Measurements from ENCODE around the gene NAB1.

The NAB1 gene

GRCh38 chr2:190634381-190634780 is 14.5 kb upstream of the NAB1 start:
- no peaks in the 10 kb centered on the region for H3K9me3 ChIP-seq (ENCODE audit: control insufficient read depth, low read length)
- no peak overlapping the region for H3K4ac ChIP-seq (ENCODE audit: low read depth in 1 of 2, low read length in 2 of 2)
- H3K14ac ChIP-seq (ENCODE audit: low read length in 2 of 2): no peak overlapping the region
- no peak overlapping the region for H3K18ac ChIP-seq (ENCODE audit: low read depth in 1 of 2, low read length in 2 of 2)
- no peak overlapping the region for H2BK120ac ChIP-seq (ENCODE audit: low read depth, low read length)
- H3K27ac ChIP-seq (ENCODE audit: low read length, poor library complexity, severe bottlenecking): no peak overlapping the region
- DNase-seq: no peak
- WGBS: 96% methylated on average over 3 of the region's 3 CpGs
- H3K36me3 ChIP-seq (ENCODE audit: control insufficient read depth in 1 of 2, insufficient read depth in 2 of 2, low read depth in 1 of 2, low read length in 2 of 2): no peaks in the 10 kb centered on the region
- H3K79me1 ChIP-seq (replicated peaks; ENCODE audit: low read length, poor library complexity, severe bottlenecking): no peaks in the 10 kb centered on the region
- peaks cover 2% of the 10 kb centered on the region for H3K4me1 ChIP-seq (ENCODE audit: control insufficient read depth, insufficient read depth, low read depth, low read length)
- no peak overlapping the region for H4K8ac ChIP-seq (ENCODE audit: low read length)
- no peak overlapping the region for H4K91ac ChIP-seq (ENCODE audit: low read length)
- H2BK12ac ChIP-seq (ENCODE audit: low read length in 2 of 2): no peak overlapping the region
- H3K23ac ChIP-seq (ENCODE audit: low read length in 2 of 2): no peak overlapping the region
- H2BK15ac ChIP-seq (ENCODE audit: low read depth, poor library complexity, severe bottlenecking): no peak overlapping the region
- H2BK5ac ChIP-seq (ENCODE audit: low read depth, low read length, poor library complexity, severe bottlenecking): no peak overlapping the region
- no peak overlapping the region for H2AK5ac ChIP-seq (ENCODE audit: low read length, severe bottlenecking)
- no peak overlapping the region for H2AFZ ChIP-seq (ENCODE audit: low read depth, low read length)
- H3K4me3 ChIP-seq (ENCODE audit: insufficient read depth in 1 of 2, low read depth in 1 of 2, low read length in 2 of 2): no peak overlapping the region
- H3K9ac ChIP-seq (ENCODE audit: low read length): peak overlapping the region; percentile 54
- no peaks in the 10 kb centered on the region for H3K27me3 ChIP-seq (ENCODE audit: control insufficient read depth in 1 of 2, insufficient read depth in 1 of 2, low read length in 2 of 2)
- H3K4me2 ChIP-seq (ENCODE audit: low read length, poor library complexity, severe bottlenecking): no peak overlapping the region

GRCh38 chr2:190635781-190636180 is 13.1 kb upstream of the NAB1 start:
- Histone ChIP-seq H4K91ac (ENCODE audit: low read length) (no peak overlapping the region), H3K27me3 (ENCODE audit: control insufficient read depth in 1 of 2, insufficient read depth in 1 of 2, low read length in 2 of 2) (no peaks in the 10 kb centered on the region), H2AFZ (ENCODE audit: low read depth, low read length) (no peak overlapping the region), H2BK15ac (ENCODE audit: low read depth, poor library complexity, severe bottlenecking) (no peak overlapping the region), H3K9me3 (ENCODE audit: control insufficient read depth, low read length) (no peaks in the 10 kb centered on the region), H3K4me2 (ENCODE audit: low read length, poor library complexity, severe bottlenecking) (no peak overlapping the region), H3K23ac (ENCODE audit: low read length in 2 of 2) (no peak overlapping the region), H3K36me3 (ENCODE audit: control insufficient read depth in 1 of 2, insufficient read depth in 2 of 2, low read depth in 1 of 2, low read length in 2 of 2) (no peaks in the 10 kb centered on the region), H4K8ac (ENCODE audit: low read length) (no peak overlapping the region), H2AK5ac (ENCODE audit: low read length, severe bottlenecking) (peak overlapping the region; percentile 5), H2BK120ac (ENCODE audit: low read depth, low read length) (no peak overlapping the region), H3K4me1 (ENCODE audit: control insufficient read depth, insufficient read depth, low read depth, low read length) (peaks cover 2% of the 10 kb centered on the region), H3K4me3 (ENCODE audit: insufficient read depth in 1 of 2, low read depth in 1 of 2, low read length in 2 of 2) (no peak overlapping the region), H3K79me1 (replicated peaks; ENCODE audit: low read length, poor library complexity, severe bottlenecking) (no peaks in the 10 kb centered on the region), H3K9ac (ENCODE audit: low read length) (no peak overlapping the region), H3K4ac (ENCODE audit: low read depth in 1 of 2, low read length in 2 of 2) (no peak overlapping the region), H2BK5ac (ENCODE audit: low read depth, low read length, poor library complexity, severe bottlenecking) (no peak overlapping the region), H3K27ac (ENCODE audit: low read length, poor library complexity, severe bottlenecking) (no peak overlapping the region), H2BK12ac (ENCODE audit: low read length in 2 of 2) (no peak overlapping the region), H3K14ac (ENCODE audit: low read length in 2 of 2) (no peak overlapping the region), H3K18ac (ENCODE audit: low read depth in 1 of 2, low read length in 2 of 2) (no peak overlapping the region)
- 96% methylated on average over 4 of the region's 4 CpGs for WGBS
- DNase-seq: no peak

- Histone ChIP-seq H3K18ac (ENCODE audit: low read depth in 1 of 2, low read length in 2 of 2) (no peak overlapping the region), H4K8ac (ENCODE audit: low read length) (no peak overlapping the region), H3K23ac (ENCODE audit: low read length in 2 of 2) (no peak overlapping the region), H2BK5ac (ENCODE audit: low read depth, low read length, poor library complexity, severe bottlenecking) (no peak overlapping the region), H2AK5ac (ENCODE audit: low read length, severe bottlenecking) (no peak overlapping the region), H2AFZ (ENCODE audit: low read depth, low read length) (no peak overlapping the region), H2BK12ac (ENCODE audit: low read length in 2 of 2) (no peak overlapping the region), H2BK15ac (ENCODE audit: low read depth, poor library complexity, severe bottlenecking) (no peak overlapping the region), H3K36me3 (ENCODE audit: control insufficient read depth in 1 of 2, insufficient read depth in 2 of 2, low read depth in 1 of 2, low read length in 2 of 2) (no peaks in the 10 kb centered on the region), H3K9me3 (ENCODE audit: control insufficient read depth, low read length) (no peaks in the 10 kb centered on the region), H3K4me1 (ENCODE audit: control insufficient read depth, insufficient read depth, low read depth, low read length) (peaks cover 5% of the 10 kb centered on the region), H3K4me2 (ENCODE audit: low read length, poor library complexity, severe bottlenecking) (no peak overlapping the region), H3K14ac (ENCODE audit: low read length in 2 of 2) (no peak overlapping the region), H3K79me1 (replicated peaks; ENCODE audit: low read length, poor library complexity, severe bottlenecking) (no peaks in the 10 kb centered on the region), H3K9ac (ENCODE audit: low read length) (peak overlapping the region; percentile 46), H4K91ac (ENCODE audit: low read length) (no peak overlapping the region), H2BK120ac (ENCODE audit: low read depth, low read length) (no peak overlapping the region), H3K27ac (ENCODE audit: low read length, poor library complexity, severe bottlenecking) (no peak overlapping the region), H3K4ac (ENCODE audit: low read depth in 1 of 2, low read length in 2 of 2) (no peak overlapping the region), H3K27me3 (ENCODE audit: control insufficient read depth in 1 of 2, insufficient read depth in 1 of 2, low read length in 2 of 2) (no peaks in the 10 kb centered on the region), H3K4me3 (ENCODE audit: insufficient read depth in 1 of 2, low read depth in 1 of 2, low read length in 2 of 2) (no peak overlapping the region)
- 15% methylated on average over 3 of the region's 3 CpGs for WGBS
- DNase-seq: peak; percentile 69
These were observed 12.5 kb upstream of the NAB1 start for GRCh38 chr2:190636361-190636760.

GRCh38 chr2:190637281-190637734 is 11.6 kb upstream of the NAB1 start:
- Histone ChIP-seq H2BK15ac (ENCODE audit: low read depth, poor library complexity, severe bottlenecking) (no peak overlapping the region), H3K79me1 (replicated peaks; ENCODE audit: low read length, poor library complexity, severe bottlenecking) (no peaks in the 10 kb centered on the region), H3K4me2 (ENCODE audit: low read length, poor library complexity, severe bottlenecking) (no peak overlapping the region), H2BK5ac (ENCODE audit: low read depth, low read length, poor library complexity, severe bottlenecking) (no peak overlapping the region), H4K8ac (ENCODE audit: low read length) (no peak overlapping the region), H3K23ac (ENCODE audit: low read length in 2 of 2) (no peak overlapping the region), H3K9me3 (ENCODE audit: control insufficient read depth, low read length) (no peaks in the 10 kb centered on the region), H3K27ac (ENCODE audit: low read length, poor library complexity, severe bottlenecking) (peak overlapping the region; percentile 38), H3K4me1 (ENCODE audit: control insufficient read depth, insufficient read depth, low read depth, low read length) (peaks cover 5% of the 10 kb centered on the region), H4K91ac (ENCODE audit: low read length) (no peak overlapping the region), H3K36me3 (ENCODE audit: control insufficient read depth in 1 of 2, insufficient read depth in 2 of 2, low read depth in 1 of 2, low read length in 2 of 2) (no peaks in the 10 kb centered on the region), H3K18ac (ENCODE audit: low read depth in 1 of 2, low read length in 2 of 2) (peak overlapping the region in 1 of 2 experiments; percentile 35), H2AK5ac (ENCODE audit: low read length, severe bottlenecking) (no peak overlapping the region), H3K27me3 (ENCODE audit: control insufficient read depth in 1 of 2, insufficient read depth in 1 of 2, low read length in 2 of 2) (no peaks in the 10 kb centered on the region), H3K4me3 (ENCODE audit: insufficient read depth in 1 of 2, low read depth in 1 of 2, low read length in 2 of 2) (no peak overlapping the region), H2AFZ (ENCODE audit: low read depth, low read length) (peak overlapping the region; percentile 54), H2BK12ac (ENCODE audit: low read length in 2 of 2) (no peak overlapping the region), H2BK120ac (ENCODE audit: low read depth, low read length) (no peak overlapping the region), H3K9ac (ENCODE audit: low read length) (peak overlapping the region; percentile 46), H3K4ac (ENCODE audit: low read depth in 1 of 2, low read length in 2 of 2) (no peak overlapping the region), H3K14ac (ENCODE audit: low read length in 2 of 2) (no peak overlapping the region)
- DNase-seq: peak; percentile 57
- WGBS: 73% methylated on average over 1 of the region's 1 CpG

Measured in mesenchymal stem cell (in vitro differentiated cells and primary cell).